ENCODE results near the gene IQUB.
A peak's percentile ranks its signal among the peaks of the same experiment; 100 is the strongest.
"Not testable (repeated sequence)": the region's sequence is repeated elsewhere in the genome, so short reads cannot be mapped to it uniquely, and the experiment has no call there.

IQUB gene

DNA sequence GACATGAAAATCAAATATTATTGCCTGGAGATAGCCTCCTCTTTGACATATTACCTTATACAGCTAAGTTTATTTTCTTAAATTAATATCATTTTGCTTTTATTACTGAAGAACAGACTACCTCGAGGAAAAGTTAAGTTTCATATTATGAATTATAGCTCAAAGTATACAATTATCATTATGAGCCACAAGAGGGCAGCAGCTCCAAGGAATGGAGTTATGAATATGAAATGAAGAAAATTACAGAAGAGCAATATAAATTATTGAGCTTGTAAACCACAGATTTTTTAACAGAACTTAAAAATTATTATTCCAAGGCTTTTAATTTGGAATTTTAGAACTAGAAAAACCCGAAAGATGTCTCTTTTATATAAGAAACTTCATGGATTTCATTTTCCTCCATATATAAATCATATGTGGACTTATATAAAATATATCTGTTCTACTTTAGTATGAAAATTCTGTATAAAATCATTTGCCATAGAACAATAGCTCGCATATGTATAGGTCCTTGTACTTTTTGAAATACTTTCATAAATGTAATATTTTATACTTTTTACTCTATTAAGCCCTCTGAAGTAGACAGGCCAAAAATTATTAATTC is 40.1 kb downstream of the IQUB start:
- peak in 6 of 58 donors; percentile 0 to 3 (median 1) for DNase-seq

DNA sequence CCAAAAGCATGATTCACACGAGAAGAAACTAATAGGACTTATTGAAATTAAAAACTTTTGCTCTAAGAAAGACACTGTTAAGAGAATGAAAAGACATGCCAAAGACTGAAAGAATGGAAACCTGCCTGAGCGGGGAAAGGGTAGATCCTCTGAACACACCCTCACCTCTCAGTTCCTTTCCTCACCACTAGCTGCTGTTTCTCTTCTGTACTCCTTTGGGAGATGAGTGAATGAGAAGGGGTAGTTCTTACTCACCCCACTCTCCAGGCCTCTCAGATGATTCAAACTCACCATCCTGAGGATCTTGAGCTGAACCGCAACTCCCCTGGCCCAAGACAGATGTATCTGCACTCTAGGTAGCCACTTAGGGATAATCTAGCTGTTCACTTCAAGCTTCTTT is 41.9 kb downstream of the IQUB start:
- no peak for DNase-seq

DNA sequence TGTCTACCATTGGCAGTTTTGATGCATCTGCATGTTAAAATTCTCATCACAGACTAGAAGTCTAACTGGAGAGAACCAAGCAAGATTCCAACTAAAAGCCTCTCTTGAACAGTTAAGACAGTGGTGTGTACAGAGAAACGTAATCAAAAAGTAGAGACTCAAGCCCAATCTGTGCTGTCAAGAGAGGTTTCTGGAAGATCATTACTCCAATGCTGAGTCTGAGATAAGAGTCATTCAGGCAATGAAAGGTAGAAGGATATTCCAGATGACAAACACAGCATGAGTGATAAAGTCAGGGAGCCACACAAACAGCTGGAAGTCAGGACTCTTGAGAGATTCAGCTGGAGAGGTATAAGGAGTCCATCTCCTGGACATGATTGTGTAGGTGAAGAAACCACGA is 48.7 kb downstream of the IQUB start:
- no peak for DNase-seq

DNA sequence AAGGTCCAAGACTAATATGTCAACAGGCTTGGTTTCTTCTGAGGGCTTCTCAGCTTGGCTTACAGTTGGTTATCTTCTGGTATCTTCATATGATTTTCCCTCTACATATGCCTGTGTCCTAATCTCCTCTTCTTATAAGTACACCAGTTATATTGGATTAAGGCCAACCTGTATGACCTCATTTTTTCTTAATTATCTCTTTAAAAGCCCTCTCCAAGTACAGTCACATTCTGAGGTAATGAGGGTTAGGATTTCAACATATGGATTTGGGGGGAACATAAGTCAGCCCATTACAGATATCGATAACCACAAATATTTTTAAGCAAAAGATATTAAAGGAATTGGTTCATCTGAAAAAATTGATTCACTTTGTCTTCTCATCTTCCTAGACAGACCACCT is 49.2 kb downstream of the IQUB start:
- DNase-seq: no peak

DNA sequence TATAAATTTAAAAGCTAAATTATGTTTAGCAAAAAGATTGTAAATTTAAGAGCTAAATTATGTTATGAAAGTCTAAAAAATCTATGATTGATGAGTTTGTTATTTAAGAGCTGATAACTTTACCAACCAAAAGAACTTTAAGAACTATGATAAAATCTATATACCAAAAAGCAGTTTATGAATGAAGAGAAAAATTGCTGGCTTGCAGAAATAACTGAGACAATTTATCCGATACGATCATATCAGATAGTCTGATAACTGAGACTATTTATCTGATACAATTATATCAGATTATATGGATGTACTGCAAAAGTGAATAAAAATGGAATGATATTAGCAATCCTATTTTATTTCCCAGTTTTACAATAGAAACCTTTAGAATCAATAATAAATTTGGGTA is 50.2 kb downstream of the IQUB start:
- DNase-seq: no peak

DNA sequence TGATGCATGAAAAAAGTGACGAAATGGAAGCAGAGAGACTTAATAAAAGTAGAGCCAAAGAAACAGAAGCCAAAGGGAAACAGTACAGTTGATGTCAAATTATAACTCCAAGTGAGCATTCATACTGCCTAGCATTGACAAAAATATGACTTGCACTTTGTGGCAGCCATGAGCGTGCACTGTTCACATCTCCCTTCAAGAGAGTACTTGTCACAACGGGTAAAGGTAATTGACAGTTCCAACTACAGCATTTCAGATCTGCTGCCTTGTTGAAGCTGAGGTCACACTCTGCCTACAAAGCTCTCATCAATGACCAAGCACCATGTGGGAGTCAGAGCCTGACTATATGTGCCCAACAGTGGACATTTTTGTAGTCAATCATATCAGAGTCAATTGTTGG is 54.3 kb downstream of the IQUB start:
- DNase-seq: no peak

DNA sequence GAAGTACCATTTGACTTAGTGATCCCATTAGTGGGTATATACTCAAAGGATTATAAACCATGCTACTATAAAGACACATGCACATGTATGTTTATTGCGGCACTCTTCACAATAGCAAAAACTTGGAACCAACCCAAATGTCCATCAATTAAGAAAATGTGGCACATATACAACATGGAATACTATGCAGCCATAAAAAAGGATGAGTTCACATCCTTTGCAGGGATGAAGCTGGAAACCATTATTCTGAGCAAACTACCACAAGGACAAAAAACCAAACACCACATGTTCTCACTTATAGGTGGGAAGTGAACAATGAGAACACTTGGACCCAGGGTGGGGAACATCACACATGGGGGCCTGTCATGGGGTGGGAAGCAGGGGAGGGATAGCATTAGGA is 56.3 kb downstream of the IQUB start:
- DNase-seq: not testable (repeated sequence)

DNA sequence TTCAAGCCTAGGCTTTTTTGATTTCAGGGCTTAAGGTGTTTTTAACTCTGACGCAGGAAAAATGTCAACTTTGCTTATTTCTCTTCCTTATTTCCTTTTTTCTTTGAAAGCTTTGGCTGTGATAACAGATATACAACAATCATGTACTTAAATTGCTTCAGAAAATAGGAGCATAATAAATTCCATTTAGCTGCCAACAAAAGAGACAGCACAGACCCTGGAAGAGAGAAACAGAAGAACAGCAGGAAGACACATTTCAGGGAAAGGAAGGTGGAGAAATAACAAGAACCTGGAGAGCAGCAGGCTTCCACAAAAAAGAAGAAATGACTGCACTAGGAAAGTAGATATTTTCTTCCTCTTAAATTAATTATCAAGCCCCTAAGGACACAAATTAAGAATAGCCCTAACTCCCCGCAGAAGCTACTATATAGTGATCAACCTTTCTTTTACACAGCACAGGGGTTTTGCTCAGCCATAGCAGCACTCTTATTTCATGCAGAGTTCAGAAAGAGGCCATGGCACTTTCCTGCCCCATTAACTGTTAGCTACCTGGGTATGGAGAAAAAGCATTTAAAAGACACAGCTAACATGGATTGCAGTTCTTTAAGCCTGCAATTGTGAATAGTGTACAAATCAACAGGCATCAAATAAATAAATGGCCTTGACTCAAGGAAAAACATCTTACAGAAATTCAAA is 61.5 kb downstream of the IQUB start:
- DNase-seq: no peak

DNA sequence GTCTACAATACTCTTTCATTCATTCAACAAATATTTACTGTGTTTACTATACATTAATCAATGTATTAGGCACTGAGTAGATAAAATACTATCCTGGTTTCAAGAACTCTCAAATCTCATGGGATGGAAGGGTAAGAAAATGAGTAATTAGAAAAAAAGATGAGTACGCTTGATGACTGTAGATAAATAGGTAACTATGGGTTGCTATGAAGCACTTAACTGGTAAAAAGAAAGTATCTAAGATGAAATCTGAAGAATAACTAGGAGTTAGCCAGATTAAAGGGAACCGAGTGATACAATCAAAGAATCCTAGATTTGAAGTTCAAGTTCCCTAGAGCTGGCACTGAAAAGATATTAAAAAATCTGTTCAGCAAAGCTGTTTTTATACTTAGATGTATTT is 62.1 kb downstream of the IQUB start:
- no peak for DNase-seq

DNA sequence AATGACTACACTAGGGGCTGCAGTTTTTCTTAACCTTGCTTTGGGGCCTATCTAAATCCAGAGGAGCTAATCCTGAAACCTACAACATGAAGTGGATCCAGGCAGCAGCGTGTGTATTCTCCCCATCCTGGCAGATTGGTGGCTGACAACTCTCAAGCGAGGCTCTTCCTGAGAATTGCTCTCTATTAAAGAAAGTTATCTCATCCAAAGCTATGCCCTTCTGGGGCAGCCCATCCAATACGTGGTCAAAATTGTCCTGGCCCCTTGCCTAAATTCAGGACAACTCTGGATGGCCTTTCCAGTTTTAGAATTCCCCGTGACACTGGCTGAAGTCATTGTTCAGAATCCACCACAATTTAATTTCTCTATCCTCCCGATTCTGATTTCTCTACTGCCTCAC is 66.1 kb downstream of the IQUB start:
- no peak for DNase-seq

DNA sequence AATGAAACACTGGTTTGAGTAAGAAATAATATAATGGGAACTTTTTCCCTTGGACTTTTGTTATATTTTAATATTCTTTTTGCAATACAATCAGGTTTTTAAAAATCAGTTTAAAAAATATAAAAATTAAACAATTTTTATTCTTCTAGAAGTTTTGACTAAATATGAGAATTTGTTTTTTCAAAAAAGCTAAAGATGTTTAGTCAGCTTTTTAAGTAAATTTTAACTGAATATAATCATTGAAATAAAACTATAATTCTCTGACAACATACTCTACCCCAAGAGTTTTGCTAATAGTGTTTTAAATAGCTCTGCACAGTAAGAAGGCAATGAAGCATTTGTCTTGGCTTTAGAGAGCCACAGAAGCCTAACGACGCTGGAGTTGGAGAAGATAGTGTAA is 70.5 kb downstream of the IQUB start:
- no peak for DNase-seq

DNA sequence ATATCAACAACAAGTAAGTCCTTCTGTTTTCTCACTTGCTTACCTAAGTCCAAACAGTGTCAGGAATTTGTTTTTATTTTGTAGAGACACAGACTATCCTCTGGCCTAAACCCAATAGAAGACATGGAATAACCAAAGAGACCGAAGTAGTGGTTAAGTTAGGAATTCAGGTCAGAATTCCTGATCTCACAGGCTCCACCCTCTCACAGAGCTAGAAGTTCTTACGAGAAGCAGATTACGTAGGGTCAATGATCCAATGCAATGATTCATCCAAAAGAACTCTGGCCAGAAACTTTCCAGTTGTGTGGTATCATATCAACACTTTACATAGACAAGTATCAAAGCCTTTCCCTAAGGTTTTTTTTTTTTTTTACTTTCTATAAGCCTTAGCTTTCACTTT is 73.8 kb downstream of the IQUB start:
- DNase-seq: no peak

DNA sequence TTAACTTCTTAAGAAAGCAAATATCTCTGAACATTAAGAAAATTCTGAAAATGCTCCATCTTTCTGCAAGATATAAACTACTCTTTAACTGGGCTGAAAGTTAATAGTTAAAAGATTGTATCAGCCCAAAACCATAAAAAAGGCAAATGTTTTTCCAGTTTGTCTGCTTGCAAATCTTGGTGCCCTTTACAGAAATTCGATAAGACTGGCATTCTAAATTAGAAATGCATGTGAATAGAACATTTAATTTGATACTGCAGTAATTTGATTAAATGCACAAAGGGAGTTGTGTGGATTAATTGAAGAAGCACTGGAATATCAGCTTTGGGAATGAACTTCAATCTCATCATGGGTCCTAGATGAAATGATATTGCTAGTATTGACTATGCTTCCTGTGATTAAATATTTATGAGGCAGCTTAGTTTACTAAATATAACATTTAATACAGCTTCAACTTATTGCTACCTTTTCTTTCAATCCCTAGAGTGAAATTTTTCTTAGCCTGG is 78.4 kb downstream of the IQUB start:
- DNase-seq: no peak

DNA sequence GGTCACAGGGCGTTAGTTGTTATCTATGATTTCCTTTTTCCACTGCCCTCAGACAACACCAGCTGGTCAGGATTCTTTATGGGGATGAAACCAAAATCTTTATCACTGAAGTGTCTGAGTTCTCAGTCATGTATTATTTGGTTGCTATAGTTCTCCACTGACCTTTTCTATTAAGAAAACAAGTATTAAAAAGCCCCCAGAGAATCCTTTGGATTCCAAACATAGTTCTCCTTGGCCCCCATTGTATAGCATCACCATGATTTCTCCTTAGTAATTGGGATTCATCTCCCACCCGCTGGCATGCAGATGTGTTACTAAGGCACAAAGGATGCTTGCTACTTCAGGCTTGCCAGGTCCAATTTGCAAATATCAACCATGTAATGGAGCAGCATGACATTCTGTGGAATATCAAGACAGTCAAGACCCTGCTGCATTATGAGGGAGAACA is 94.3 kb downstream of the IQUB start:
- DNase-seq: no peak

DNA sequence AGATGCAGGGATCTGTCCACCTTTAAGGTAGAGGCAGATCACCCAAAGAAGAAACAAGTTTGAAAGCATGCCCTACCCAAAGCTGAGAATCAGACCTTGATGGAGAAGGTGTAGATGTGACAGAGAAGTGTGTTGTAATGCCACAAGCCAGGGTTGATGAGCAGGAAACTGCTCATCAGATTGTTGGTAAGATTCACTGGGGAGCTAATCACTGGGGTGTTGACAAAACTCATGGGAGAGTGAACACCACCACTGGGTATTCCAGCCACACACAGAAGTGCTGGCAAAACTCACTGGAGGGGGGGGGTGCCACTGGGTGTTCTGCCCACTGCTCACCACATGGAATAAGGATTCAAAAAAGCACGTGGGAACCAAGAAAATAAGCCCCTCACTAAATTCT is 95.2 kb downstream of the IQUB start:
- DNase-seq: no peak

DNA sequence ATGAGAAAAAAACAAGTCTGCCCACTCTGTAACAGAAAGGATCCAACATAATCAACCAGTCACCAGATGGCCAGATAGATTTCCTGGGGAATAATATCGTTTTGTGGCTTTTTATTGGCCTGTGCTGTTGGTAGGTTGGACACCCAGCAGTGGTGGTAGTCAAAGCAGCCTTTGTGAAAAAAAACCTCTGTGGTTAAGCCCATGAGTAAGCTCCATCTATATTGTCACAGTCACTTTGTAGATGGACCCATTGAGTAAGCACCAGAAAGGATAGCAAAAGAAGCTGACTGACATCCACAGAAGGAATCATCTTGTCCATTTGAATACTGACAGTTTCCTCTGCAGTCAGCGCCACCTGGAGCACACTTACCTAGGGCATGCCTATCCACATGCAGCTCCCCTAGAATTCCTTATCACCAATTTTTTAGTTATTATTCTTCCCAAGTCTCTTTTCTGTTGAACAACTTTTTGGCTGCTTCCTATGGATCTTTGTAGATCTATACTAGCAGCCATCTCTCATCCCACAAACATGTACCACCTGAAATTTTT is 96.9 kb downstream of the IQUB start:
- DNase-seq: no peak

DNA sequence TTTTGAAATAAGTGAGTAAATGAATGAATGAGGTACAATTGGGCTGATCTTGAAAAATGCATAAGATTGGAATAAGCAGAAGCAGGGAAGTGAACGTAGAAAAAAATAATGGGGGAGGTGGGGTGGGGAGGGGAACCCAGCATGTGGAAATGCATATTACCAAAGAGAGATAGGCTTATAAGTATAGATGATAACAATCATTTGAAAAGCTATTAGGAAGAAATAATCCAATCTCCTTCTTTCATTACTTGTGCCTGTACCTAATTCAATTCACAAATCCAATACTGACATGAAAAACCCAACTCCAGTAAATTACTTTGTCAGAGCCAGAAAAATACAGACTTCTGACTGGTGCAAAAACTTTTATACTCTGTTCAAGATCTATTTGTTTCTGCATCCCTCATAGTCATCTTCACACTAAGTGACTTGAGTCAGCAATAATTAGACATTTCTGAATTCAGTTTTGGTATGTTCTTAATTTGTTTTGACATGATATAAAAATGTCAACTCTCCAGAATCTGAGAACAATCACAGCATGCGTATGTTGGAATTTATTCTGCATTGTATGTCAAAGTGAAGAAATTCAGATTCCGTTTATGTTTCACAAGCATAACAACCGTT is 99.2 kb downstream of the IQUB start:
- no peak for DNase-seq

DNA sequence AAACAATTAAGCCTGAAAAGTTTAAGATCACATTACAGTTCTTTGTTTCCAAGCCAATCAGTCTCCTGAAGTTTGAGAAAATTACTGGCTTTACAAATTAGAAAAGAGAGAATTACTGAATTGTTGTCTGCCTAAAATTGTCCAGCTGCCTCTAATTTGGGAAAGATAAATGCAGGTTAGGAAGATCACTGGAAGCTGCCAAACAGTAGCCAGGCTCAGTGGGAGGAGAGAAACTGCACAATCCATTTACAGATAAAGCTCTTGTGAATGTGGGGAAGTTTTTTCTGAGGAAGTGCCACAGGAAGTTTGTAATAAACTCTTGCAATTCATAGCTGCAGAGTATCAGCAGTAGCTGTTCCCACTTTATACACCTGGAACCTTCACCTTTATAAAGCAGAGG is 100.7 kb downstream of the IQUB start:
- no peak for DNase-seq

DNA sequence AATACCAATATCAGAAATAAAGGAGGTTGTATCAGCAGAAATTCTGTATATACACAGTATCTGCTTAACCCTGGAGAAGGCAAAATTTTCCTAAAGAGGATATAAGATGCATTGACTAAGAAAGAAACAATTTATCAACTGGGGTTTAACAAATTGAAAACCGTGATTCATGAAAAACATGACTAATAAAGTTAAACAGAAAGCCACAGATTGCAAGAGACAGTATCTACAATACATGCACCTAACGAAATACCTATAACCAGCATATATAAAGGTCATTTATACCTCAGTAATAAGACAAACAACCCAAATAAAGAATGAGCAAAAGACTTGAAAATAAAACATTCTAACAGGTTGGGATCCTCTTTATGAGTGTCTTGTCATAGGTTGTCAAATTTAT is 101.8 kb downstream of the IQUB start:
- DNase-seq: no peak

DNA sequence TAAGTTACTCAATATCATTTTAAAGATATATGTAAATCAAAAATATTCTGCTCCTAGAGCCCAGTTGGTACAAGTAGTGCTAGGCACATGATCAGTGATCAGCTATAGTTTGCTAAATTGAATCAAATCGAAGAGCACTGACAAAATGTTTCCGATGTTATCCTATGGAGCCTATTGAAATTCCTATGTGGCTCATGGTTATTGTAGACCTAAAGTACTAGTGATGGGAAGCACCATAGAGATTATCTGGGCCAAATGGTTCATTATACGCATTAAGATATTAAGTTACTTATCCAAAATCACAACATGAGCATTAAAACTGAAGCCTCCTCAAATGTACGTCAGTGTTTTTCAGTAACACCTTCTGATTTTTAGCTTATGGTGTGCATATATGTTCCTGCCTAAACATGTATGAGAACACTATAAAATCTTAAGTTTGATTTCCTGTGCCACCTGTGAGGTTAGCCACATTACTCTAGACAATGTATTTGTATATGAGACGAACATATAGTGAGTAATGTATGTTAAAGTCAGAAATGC is 103.2 kb downstream of the IQUB start:
- DNase-seq: no peak

DNA sequence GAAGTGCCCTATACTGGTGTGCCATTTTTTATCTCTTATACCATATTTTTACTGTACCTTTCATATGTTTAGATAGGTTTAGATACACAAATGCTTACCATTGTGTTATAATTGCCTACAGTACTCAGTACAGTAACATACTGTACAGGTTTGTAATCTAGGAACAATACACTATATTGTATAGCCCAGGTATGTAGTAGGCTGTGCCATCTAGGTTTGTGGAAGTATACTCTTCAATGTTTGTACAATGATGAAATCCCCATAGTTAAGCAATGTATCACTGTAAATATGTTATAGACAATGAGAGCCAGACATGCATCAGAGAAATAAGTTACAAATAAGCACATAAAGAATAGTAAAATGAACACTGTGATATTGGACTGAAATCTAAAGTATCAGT is 109.1 kb downstream of the IQUB start:
- no peak for DNase-seq

DNA sequence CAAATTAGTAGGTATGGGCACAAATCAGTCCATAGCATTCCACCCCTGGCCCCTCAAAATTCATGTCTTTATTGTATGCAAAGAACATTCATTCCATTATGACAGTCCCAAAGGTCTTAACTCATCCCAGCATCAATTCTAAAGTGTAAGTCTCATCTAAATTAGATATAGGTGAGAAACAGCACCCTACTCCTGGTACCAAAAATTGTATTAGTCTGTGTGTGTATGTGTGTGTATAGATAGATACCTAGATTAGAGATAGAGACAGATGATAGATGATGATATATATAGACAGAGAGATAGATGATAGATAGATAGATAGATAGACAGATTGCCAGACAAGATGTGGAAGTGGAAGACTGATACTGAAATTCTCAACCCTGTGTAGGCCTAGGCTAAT is 109.9 kb downstream of the IQUB start:
- DNase-seq: no peak

Measured in anterior cingulate cortex (tissue), 58 donors.